WERI-Rb-1 (cell line): ENCODE data around the gene STIMATE.

Source experiments
- DNase-seq: peaks from one replicate; pipeline ENCODE4 v3.0.0-alpha.2; 2020
- H3K27ac ChIP-seq: fragments of 250-450 bp; sonication (Bioruptor Pico); 2 replicates; pipeline ENCODE4 v1.5.1; 2020; ENCODE audit warnings: mild to moderate bottlenecking, moderate library complexity
- H3K27me3 ChIP-seq: fragments of 250-450 bp; sonication (Bioruptor Pico); 2 replicates; pipeline ENCODE4 v1.5.1; 2021; ENCODE audit warnings: mild to moderate bottlenecking, low read depth, moderate library complexity; ENCODE audit not compliant: insufficient read depth, severe bottlenecking
- H3K36me3 ChIP-seq: fragments of 250-450 bp; sonication (Bioruptor Pico); 2 replicates; pipeline ENCODE4 v1.5.1; 2020; ENCODE audit warnings: mild to moderate bottlenecking, moderate library complexity
- H3K4me3 ChIP-seq: 2 replicates; pipeline ENCODE4 v1.5.1; 2011; ENCODE audit warnings: low read depth, mild to moderate bottlenecking, control low read depth, low read length
- H3K9me3 ChIP-seq: fragments of 250-450 bp; sonication (Bioruptor Pico); 2 replicates; pipeline ENCODE4 v1.5.1; 2021; ENCODE audit warnings: mild to moderate bottlenecking, moderate library complexity; ENCODE audit not compliant: severe bottlenecking
- CTCF ChIP-seq: IDR thresholded peaks from 2 replicates; pipeline ENCODE4 v1.5.1; 2011; ENCODE audit warnings: low read depth, mild to moderate bottlenecking, control low read depth, inconsistent platforms, low read length

STIMATE gene

GRCh38 chr3:52852419-52852818 lies 44.9 kb downstream of the STIMATE start:
- DNase-seq, result no peak
- H3K4me3 ChIP-seq, result no peak overlapping the region
- no peak for TF ChIP-seq CTCF
- H3K9me3 ChIP-seq, result no peaks in the 10 kb centered on the region
- H3K27ac ChIP-seq, result no peak overlapping the region
- H3K27me3 ChIP-seq, result no peaks in the 10 kb centered on the region
- H3K36me3 ChIP-seq, result peaks cover 15% of the 10 kb centered on the region

- Histone ChIP-seq H3K36me3 (peaks cover 15% of the 10 kb centered on the region), H3K27me3 (no peaks in the 10 kb centered on the region), H3K4me3 (no peak overlapping the region), H3K27ac (no peak overlapping the region), H3K9me3 (no peaks in the 10 kb centered on the region)
- DNase-seq, result peak; percentile 50
- peak; percentile 83 for TF ChIP-seq CTCF
These were observed 46.0 kb downstream of the STIMATE start for GRCh38 chr3:52851348-52851747.

- Histone ChIP-seq H3K27me3 (no peaks in the 10 kb centered on the region), H3K36me3 (peaks cover 15% of the 10 kb centered on the region), H3K9me3 (no peaks in the 10 kb centered on the region), H3K4me3 (no peak overlapping the region), H3K27ac (no peak overlapping the region)
- TF ChIP-seq CTCF, result no peak
- DNase-seq, result no peak
These were observed 47.7 kb downstream of the STIMATE start for GRCh38 chr3:52849656-52850055.

GRCh38 chr3:52848617-52849016 lies 48.7 kb downstream of the STIMATE start:
- no peak overlapping the region for H3K4me3 ChIP-seq
- DNase-seq, result no peak
- no peaks in the 10 kb centered on the region for H3K27me3 ChIP-seq
- TF ChIP-seq CTCF, result no peak
- no peak overlapping the region for H3K27ac ChIP-seq
- H3K9me3 ChIP-seq, result no peaks in the 10 kb centered on the region
- H3K36me3 ChIP-seq, result peaks cover 15% of the 10 kb centered on the region

DNA sequence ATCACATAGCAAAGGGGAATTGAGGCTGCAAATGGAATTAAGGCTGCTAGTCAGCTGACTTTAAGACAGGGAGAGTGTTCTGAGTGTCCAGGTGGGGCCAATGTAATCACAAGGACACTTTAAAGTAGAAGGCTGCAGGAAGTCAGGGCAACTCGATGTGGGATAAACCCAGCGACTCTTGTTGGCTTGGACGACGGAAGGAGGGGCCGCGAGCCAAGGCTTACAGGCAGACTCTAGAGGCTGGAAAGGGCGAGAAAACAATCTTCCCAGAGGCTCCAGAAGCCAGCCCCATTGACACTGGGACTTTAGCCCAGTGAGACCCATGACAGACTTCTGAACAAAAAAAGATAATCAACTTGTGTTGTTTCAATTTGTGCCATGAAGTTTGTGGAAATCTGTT lies 49.6 kb downstream of the STIMATE start:
- H3K27ac ChIP-seq, result no peak overlapping the region

More for the DNA sequence above, 49.6 kb downstream of the STIMATE start:
- Histone ChIP-seq H3K9me3 (no peaks in the 10 kb centered on the region), H3K27me3 (no peaks in the 10 kb centered on the region), H3K4me3 (no peak overlapping the region), H3K36me3 (peaks cover 15% of the 10 kb centered on the region)
- DNase-seq, result no peak
- TF ChIP-seq CTCF, result no peak
